Activated CD8-positive, alpha-beta memory T cell treated with anti-CD3 and anti-CD28 coated beads, Interleukin-2, amount 50 U/mL, for 4 hours (primary cell): ENCODE measurements around the gene AR.

Source experiments
- DNase-seq: peaks from one replicate; pipeline ENCODE4 v3.0.0-alpha.2; 2020

The AR gene

GRCh38 chrX:67564475-67564874, 20.7 kb downstream of the AR start:
- no peak for DNase-seq

- DNase-seq: no peak
Observed at GRCh38 chrX:67568769-67569168, 24.9 kb downstream of the AR start.

GRCh38 chrX:67570839-67571238, 27.0 kb downstream of the AR start:
- no peak for DNase-seq

- no peak for DNase-seq
Observed at GRCh38 chrX:67574696-67575095, 30.9 kb downstream of the AR start.

- DNase-seq: no peak
Observed at GRCh38 chrX:67582436-67582835, 38.6 kb downstream of the AR start.

- no peak for DNase-seq
Observed at GRCh38 chrX:67583171-67583570, 39.4 kb downstream of the AR start.

- DNase-seq: no peak
Observed at GRCh38 chrX:67585401-67585800, 41.6 kb downstream of the AR start.

- no peak for DNase-seq
Observed at GRCh38 chrX:67587946-67588624, 44.3 kb downstream of the AR start.

- no peak for DNase-seq
Observed at GRCh38 chrX:67596839-67597790, 53.3 kb downstream of the AR start.

GRCh38 chrX:67599532-67599931, 55.7 kb downstream of the AR start:
- no peak for DNase-seq

- DNase-seq: no peak
Observed at GRCh38 chrX:67601771-67602170, 58.0 kb downstream of the AR start.

- no peak for DNase-seq
Observed at GRCh38 chrX:67604979-67605703, 61.3 kb downstream of the AR start.

GRCh38 chrX:67607466-67607865, 63.6 kb downstream of the AR start:
- DNase-seq: no peak

GRCh38 chrX:67610282-67610681, 66.5 kb downstream of the AR start:
- DNase-seq: no peak

- no peak for DNase-seq
Observed at GRCh38 chrX:67612231-67612630, 68.4 kb downstream of the AR start.

GRCh38 chrX:67613366-67613765, 69.5 kb downstream of the AR start:
- no peak for DNase-seq

- DNase-seq: no peak
Observed at GRCh38 chrX:67613996-67614395, 70.2 kb downstream of the AR start.

GRCh38 chrX:67614423-67614822, 70.6 kb downstream of the AR start:
- DNase-seq: no peak

- DNase-seq: no peak
Observed at GRCh38 chrX:67619253-67619652, 75.4 kb downstream of the AR start.

- DNase-seq: no peak
Observed at GRCh38 chrX:67622053-67622585, 78.3 kb downstream of the AR start.

- DNase-seq: no peak
Observed at GRCh38 chrX:67624325-67624724, 80.5 kb downstream of the AR start.

- no peak for DNase-seq
Observed at GRCh38 chrX:67635424-67635823, 91.6 kb downstream of the AR start.

GRCh38 chrX:67636532-67636931, 92.7 kb downstream of the AR start:
- no peak for DNase-seq
